NCI-H748 (cell line): Measurements from ENCODE around the gene APC2.

Experiments
- DNase-seq: peaks from one replicate; lab custom pipeline; 2025; ENCODE audit not compliant: unreplicated experiment; lab: John Stamatoyannopoulos, UW

The APC2 gene

DNA sequence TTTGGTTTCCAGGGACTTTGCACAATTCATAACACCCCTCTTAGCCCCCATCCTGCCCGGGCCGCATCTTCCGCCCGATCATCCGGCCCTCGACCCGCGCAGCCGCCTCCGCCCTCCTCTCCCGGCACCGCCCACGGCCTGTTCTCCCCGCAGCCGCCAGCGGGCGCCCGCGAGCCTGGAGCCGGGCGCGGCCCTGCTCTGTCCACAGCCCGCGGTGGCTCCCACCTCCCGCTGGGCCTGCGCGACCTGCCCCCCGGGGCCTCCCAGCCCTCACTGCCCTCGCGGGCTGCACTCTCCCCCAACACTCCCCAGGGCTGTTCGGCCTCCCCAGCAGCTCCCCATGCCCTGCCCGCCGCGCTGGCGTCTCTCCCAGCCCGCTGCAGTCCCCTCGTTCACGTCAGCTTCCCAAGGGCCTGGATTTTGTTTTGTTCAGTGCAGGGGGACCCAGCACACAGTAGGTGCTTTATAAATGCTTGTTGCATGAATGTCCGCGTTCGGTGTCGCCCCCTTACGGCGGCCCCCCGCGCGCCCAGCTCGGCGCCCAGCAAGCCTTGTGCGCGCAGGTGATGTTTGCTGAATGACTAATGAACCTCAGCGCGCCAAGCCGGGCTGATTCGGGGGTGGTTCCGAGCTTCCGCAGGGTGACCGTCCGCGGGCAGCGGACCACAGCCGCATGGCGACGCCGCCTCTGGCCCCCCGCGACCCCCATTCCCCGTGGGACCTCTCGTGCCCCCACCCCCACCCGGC is 4.6 kb upstream of the APC2 start:
- DNase-seq = peak; percentile 60

DNA sequence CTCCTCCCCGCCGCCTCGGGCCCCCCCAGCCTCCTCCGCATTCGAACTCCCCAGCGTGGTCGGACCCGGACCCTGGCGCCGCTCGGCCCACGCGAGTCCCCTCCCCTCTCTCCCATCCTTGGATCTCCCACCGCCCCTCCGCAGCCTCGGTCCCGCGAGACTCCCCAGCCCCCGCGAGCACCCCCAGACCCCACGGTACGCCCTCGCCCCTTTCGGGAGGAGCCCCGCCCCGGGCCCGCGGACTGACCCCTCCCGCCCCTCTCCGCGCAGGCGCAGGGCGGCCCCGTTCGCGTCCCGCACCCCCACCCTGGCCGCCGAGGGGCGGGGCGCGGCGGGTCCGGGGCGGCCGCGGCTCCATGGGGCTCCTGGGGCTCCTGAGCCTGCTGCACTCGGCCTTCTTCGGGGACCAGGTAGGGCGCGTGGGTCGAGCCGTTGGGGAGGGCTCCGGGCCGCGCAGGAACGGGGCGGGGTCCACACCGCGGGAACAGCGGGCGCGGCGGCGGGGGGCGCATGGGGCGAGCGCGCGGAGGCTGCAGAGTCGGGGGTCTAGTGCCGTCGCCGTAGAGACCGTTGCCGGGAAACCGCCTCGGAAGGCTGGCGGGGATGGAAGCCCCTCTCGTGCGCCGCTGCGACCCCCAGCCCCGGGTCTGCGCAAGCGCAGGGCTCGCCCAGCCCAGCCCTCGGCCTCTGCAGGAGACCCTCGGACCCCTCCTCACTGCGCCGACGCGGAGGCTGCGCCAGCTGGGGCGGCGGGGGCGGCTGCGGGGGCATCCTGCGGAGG is 3.8 kb upstream of the APC2 start:
- DNase-seq = peak; percentile 66

DNA sequence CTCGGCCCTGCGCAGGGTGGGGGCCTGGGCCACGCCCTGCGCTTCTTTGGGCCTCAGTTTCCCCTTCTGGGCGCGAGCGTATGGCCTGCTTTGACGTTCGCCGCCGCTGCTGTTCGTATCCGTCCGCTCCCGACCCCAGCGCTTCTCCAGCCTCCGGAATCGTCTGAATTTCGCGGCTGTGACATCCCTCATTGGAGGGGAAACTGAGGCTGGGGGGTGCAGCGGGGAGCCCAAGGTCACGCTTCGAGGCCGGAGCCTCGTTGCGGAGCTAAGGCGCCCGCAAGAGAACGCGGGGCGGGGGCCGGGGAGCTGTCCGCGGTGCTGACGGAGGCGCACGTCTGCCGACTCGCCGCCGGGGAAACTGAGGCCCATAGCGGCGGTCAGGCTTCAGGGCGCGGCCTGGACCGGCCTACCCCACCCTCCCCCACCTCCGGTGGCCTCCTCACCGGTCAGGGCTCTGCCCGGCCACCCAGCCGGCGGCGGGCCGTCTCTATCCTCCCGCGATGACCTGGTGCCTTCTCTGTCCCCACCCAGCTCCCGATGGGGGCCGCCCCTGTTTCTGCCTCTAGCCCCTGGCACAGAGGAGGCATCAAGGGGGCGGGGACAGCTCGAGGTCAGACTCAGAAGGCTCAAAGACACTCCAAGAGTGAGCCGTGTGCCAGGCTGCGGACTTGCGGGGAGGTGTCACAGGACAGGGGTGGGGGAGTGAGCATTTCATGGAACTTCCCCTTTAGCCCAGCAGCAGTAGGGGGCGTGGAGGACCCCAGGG is 3.0 kb upstream of the APC2 start:
- DNase-seq = peak; percentile 18

DNA sequence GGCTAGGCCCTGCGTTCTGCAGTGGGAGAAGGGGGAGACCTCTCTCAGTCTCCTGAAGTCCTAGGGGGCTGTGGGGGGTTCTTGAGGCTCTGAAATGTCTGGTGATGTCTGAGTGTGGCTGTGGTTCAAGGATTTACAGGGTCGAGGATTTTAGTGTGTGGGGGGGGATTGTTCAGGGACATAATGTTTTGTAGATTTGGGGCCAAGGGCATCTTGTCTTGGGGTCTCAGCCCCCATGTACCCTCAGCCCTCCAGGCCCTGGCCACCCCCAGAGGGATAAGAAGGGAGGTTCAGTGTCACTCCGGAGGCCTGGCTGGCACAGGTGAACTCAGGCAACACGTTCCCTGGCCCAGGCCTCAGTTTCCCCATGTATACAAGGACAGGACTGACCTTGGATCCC is 2.4 kb upstream of the APC2 start:
- DNase-seq = no peak

DNA sequence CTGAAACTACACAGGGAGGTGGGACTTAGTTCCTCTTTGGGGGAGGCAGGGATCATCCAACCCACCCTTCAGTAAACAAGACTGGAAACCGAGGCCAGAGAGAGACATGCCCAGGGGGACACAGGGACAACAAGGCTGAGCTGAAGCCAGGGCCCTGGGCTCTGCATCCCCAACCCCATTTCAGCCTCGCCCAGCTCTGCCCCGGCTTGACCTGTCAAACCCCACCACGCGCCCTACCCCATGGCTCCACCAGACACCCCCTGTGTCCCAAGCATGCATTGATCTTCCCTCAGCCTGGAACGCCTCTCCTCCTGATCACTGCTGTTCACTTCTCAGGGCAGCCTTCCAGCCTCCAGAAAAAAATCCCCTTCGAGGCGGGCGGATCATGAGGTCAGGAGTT is 2.0 kb upstream of the APC2 start:
- DNase-seq = no peak

DNA sequence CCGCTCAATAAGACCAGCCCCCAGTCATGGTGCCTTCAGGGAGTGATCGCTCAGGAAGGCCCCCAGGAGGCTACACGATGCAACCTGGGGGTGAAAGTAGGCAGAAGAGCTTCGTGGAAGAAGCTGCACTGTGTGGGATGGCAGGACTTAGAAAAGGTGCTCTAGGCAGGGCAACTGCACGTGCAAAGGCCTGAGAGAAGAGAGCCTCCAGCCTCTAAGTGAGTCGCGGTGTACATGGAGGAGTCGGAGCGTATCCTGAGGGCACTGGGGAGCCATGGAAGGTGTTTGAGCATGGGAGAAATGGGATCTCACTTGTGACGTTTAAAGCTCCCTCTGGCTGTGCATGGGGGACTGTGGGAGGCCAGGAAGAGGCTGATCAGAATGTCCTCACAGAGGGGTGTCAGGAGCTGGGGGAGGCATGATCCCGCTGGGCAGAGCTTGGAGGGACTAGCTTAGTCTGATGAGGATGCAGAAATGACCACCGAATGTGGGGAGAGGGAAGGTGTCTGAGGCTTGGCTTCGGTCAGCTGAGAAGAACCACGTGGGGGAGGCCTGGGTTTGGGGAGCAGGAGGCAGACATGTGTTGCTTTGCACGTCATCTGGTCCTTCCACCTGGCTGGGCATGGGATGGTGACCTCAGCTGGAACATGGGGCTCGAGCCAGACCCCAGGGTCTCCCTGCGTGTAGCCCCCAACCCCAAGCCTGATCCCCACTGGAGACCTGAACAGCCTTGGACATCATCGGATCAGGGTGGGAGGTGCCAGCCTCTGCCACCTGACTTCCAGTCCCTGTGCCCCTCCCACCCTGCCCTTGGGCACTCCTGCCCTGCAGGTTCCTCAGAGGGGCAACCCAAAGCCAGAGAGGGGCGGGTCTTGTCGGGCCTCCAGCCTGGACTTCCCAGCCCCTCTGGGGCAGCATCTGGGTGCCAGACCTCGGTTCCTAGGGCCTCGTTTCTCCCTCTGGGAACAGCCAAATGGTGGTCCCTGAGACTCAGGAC is 1.1 kb downstream of the APC2 start:
- DNase-seq = no peak

DNA sequence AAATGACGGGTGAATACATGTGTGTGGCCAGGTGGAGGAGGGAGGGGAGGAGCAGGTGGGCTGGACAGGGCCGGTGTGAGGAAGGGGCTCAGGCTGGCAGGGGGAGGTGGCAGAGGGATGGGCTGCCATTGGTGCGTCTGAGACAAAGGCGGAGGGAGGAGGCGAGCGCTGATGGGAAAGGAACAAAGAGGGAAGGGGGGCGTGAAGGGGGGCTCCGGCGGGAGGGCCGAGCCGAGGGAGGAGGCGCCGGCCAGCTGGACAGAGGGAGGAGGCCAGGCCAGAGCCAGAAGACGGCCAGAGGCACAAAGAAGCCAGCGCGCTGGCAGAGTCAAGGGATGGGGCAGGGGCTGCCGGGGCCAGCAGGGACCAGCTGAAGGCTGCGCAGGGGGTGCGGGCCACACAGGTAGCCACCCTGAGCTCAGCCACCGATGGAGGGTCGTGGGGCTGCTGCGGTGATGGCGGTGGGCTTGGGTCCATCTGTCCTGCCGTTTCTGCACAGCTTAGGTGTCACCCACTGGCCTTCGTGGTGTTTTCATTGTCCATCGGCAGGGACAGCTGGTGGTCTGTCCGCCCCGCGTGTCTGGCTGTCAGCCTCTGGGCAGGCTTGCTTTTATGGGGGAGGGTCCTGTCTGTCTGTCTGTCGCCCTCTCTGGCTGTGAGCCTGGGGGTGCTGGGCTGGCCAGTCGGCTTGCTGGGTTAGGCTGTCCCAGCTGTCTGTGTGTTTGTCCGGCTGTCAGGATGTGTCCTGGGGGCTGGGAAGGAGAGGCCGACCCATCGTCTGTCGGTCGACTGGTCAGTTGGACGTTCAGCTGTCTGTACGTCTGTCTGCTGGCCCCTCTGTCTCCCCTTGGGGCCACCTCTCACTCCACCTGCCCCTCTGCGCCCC is 2.2 kb downstream of the APC2 start:
- peak; percentile 34 for DNase-seq

DNA sequence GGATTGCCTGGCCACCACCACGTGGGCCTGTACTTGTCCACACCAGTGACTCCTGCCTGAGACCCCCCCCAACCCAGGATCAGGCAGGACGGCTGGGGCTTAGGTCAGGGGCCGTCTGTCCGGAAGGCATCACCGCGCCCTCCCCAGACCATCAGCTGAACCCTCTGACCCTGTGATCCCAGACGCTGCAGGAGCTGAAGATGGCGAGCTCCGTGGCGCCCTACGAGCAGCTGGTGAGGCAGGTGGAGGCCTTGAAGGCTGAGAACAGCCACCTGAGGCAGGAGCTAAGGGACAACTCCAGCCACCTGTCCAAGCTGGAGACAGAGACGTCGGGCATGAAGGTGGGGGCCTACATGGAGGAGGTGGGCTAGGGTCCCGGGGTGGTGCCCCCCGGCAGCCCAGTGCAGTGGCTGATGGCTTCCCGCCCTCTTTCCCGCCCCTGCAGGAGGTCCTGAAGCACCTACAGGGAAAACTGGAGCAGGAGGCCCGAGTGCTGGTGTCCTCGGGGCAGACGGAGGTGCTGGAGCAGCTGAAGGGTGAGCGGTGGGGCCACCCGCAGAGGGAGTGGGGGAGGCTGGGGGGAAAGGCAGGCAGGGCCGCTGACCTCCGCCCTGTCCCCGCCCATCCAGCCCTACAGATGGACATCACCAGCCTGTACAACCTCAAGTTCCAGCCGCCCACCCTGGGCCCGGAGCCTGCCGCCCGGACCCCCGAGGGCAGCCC is 3.0 kb downstream of the APC2 start:
- DNase-seq = no peak

DNA sequence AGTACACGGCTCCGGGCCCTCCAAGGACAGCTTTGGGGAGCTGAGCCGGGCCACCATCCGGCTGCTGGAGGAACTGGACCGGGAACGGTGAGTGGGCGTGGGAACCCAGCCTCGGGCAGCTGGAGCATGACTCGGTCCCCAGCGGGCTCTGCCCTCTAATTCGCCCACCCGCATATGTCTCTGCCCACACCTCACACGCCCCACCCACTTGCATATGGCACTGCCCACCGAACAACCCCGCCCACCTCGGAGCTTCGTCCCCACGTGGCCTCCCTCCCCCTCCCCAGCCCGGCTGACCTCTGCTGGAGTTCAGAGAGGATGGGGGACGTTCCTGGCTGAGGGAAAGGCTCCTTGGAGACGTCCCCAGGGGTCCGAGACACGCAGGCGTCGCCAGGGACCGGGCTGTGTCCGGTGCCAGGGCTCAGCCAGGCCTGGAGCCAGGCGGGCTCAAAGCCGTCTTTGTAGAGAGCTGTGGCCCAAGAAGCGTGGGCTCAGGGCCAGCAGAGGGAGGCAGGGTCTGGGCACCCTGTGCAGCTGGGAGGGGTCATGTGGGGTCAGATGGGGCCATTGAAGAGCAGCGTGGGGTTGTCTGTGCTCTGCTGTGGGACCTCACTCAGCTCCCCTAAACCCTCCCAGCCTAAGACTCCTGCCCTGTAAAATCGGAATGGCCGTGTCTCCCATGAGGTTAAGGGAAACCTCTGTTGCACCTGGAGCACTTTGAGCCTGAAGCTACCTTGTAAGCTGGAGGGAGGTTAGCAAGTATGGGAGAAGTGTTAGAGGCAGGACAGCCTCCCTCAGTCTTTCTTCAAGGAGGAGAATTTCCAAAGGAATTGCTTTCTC is 3.8 kb downstream of the APC2 start:
- DNase-seq = no peak

DNA sequence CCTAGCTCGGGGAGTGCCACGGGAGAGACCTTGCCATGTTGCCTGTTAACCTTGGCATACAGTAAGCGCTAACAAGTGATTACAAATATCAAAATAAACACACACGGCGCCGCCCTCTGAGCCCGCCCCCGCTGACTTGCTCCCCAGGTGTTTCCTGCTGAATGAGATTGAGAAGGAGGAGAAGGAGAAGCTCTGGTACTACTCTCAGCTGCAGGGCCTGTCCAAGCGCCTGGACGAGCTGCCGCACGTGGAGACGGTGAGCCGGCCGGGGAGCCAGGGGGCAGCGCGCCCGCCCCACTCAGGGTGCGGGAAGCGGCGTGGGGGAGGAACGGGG is 5.0 kb downstream of the APC2 start:
- DNase-seq = no peak

DNA sequence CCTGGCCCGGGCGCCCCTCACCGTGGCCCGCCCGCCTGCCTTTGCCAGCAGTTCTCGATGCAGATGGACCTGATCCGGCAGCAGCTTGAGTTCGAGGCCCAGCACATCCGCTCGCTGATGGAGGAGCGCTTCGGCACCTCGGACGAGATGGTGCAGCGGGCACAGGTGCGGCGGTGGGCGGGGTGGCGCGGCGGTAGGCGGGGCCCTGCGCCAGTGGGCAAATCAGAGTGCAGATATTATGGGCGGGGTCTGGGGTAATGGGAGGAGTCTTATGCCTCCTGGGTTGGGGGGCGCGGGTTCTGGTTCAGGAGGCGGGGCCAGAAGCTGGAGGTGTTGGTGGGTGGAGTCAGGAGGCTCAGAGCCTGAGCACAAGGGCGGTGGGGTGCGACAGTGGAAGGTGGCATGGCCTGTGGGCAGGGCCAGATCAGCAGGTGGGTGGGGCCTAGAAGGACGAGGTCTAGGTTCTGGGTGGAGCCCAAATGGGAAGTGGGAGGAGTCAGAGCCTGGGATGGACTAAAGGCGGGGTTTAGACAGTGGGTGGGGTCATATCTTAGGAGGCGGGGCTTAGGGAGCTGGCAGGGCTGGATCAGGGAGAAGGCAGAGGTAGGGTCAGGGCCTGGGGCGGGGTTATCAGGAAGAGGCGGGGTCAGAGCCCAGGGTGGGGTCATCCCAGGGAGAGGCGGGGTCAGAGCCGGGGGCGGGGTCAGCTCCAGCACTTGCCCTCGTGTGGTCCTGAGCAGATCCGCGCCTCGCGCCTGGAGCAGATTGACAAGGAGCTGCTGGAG is 5.6 kb downstream of the APC2 start:
- DNase-seq = peak; percentile 32

DNA sequence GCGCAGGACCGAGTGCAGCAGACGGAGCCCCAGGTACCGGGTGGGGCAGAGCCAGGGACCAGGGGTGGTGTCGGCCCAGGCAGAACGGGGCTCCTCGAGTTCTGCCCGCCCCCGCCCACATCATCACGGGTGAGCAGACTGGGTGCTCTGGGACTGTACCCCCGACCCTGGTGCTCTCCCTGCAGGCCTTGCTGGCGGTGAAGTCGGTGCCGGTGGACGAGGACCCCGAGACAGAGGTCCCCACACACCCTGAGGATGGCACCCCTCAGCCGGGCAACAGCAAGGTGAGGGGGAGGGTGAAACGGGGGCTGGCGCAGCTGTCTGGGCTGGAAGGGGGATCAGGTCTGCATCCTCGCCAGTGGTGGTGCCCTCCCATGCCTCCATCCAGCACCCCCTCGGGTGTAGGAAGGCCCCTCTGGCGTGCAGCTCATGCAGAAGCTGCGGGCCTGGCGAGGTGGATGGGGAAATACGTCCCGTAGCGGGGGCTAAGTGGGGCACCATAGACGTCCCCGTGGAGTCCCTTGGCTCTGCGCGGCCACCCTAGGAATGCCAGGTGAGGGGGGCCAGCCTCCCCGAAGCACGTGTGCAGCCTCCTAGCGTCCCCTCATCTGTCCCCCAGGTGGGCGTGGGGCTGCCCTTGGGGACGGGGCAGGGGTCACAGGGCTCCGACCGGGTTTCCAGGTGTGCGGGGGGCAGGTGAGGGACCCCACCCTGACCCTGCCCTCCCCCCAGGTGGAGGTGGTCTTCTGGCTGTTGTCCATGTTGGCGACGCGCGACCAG is 6.4 kb downstream of the APC2 start:
- no peak for DNase-seq

DNA sequence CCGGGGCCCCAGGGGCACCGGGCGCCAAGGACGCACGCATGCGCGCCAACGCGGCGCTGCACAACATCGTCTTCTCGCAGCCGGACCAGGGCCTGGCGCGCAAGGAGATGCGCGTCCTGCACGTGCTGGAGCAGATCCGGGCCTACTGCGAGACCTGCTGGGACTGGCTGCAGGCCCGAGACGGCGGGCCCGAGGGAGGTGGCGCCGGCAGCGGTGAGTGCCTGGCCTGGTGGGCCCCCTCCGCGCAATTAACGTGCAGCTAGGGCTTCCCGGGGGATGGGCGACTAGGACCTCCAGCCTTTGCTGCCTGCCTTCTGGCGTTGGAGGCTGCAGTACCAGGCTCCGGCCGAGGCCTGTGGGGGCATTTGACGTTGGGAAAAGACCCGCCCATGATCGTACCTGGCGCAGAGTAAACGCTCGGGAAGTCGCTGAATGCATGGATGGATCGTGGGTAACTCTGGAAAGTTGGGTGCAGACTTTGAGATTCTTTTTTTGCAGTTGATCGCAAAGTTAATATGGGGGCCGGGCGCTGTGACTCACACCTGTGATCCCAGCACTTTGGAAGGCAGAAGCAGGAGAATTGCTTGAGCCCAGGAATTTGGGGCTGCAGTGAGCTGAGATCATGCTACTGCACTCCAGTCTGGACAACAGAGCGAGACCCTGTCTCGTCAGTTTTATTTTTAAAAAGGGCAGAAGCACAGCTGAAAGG is 7.3 kb downstream of the APC2 start:
- DNase-seq = no peak

DNA sequence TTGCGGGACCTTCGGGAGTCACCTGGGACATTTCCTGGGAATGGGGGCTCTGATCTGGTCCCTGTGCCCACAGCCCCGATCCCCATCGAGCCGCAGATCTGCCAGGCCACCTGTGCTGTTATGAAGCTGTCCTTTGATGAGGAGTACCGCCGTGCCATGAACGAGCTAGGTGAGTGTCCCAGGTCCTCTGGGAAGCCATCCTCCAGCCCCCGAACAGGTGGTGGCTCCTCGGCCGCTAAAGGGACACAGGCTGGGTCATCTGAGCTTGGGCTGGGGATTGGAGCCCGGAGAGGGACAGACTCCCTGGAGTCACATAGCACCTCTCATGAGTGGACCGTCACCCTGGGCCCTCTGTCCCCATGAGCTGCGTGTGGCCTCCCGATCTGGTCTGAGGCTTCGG is 8.0 kb downstream of the APC2 start:
- no peak for DNase-seq

DNA sequence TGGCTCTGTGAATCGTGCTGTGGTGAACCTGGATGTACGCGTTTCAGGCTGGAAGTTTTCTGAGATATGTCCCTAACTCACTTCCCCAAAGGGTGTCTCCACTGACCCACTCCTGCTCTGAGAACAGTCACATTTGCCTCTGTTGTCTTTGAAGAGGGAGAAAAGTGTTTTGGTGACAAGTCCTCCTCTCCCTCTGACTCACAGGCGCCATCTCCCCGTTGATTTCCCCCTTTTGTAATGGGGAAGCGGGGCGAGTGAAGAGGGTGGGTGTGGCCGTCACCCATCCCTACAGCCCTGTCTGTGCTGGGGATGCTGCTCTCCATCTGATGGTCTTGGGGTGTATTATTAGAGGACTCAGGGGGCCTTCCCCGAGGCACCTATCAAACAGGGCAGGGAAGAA is 9.6 kb downstream of the APC2 start:
- no peak for DNase-seq
